H1 (cell line): ENCODE measurements around the gene SLC43A3.

Experiments used
- ATF3 ChIP-seq: IDR thresholded peaks from 2 replicates; pipeline ENCODE4 v1.6.1; 2011; ENCODE audit warnings: low read depth, mild to moderate bottlenecking, low read length; ENCODE audit not compliant: insufficient read depth
- NRF1 ChIP-seq: IDR thresholded peaks from 2 replicates; pipeline ENCODE4 v1.6.1; 2011; ENCODE audit warnings: mild to moderate bottlenecking, low read depth, low read length, improper control_type of control experiment
- POLR2AphosphoS5 ChIP-seq: IDR thresholded peaks from 2 replicates; pipeline ENCODE4 v1.6.1; 2011; ENCODE audit warnings: low read depth, low read length
- YY1 ChIP-seq: IDR thresholded peaks from 2 replicates; pipeline ENCODE4 v1.6.1; 2011; ENCODE audit warnings: low read depth, mild to moderate bottlenecking, low read length
- TF ChIP-seq, protein P1 (sequence below), 3 experiments: IDR thresholded peaks; 1 replicate in 2 of 3; 2 replicates in 1 of 3; pipeline versions ENCODE4 v1.5.1 to v1.6.1; 2011; ENCODE audit warnings: low read length in 3 of 3, mild to moderate bottlenecking in 3 of 3, inconsistent platforms in 2 of 3, low read depth in 1 of 3, moderate library complexity in 1 of 3; ENCODE audit not compliant: insufficient read depth in 1 of 3; ENCODE audit errors: control extremely low read depth in 1 of 3

DNA sequence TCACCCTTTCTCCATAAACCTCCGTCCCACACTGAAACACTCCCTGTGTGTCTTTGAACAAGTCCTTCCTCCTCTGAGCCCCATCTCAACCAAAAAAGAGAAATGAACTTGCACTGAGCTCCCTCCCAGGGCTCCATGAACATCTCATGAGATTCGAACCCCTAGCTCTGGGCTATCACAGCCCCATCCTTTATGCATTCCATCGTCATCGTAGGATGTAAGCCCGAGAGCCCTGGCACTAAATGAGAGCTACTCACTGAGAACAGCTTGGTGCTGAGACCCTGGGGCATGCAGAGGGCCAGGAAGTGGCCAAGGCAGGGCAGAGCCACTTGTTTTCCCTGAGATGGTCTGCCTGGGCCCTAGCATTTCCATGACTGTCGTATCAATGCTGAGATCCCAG, 12.9 kb upstream of the SLC43A3 start:
- no peak for TF ChIP-seq POLR2AphosphoS5
- TF ChIP-seq, protein P1, sequence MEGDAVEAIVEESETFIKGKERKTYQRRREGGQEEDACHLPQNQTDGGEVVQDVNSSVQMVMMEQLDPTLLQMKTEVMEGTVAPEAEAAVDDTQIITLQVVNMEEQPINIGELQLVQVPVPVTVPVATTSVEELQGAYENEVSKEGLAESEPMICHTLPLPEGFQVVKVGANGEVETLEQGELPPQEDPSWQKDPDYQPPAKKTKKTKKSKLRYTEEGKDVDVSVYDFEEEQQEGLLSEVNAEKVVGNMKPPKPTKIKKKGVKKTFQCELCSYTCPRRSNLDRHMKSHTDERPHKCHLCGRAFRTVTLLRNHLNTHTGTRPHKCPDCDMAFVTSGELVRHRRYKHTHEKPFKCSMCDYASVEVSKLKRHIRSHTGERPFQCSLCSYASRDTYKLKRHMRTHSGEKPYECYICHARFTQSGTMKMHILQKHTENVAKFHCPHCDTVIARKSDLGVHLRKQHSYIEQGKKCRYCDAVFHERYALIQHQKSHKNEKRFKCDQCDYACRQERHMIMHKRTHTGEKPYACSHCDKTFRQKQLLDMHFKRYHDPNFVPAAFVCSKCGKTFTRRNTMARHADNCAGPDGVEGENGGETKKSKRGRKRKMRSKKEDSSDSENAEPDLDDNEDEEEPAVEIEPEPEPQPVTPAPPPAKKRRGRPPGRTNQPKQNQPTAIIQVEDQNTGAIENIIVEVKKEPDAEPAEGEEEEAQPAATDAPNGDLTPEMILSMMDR (IDR thresholded peaks at IDR 0.05; ENCODE audit: control extremely low read depth in 1 of 3, insufficient read depth in 1 of 3, low read depth in 1 of 3, low read length in 3 of 3) = no peak
- TF ChIP-seq YY1 = no peak
- TF ChIP-seq ATF3 = no peak
- no peak for TF ChIP-seq NRF1
